Measurements from ENCODE around the gene ARL5A. TPM values are rescaled to one million over a fixed set of nuclear protein-coding genes. Genes with fewer than 3 reads are reported as not detected.
"Not testable (repeated sequence)": the region's sequence is repeated elsewhere in the genome, so short reads cannot be mapped to it uniquely, and the experiment has no call there.

ARL5A gene
- total and polyA plus RNA-seq, 2 of the 4 experiments (the other 2 are of a cell fraction) = 22.3 to 45.5 TPM

DNA sequence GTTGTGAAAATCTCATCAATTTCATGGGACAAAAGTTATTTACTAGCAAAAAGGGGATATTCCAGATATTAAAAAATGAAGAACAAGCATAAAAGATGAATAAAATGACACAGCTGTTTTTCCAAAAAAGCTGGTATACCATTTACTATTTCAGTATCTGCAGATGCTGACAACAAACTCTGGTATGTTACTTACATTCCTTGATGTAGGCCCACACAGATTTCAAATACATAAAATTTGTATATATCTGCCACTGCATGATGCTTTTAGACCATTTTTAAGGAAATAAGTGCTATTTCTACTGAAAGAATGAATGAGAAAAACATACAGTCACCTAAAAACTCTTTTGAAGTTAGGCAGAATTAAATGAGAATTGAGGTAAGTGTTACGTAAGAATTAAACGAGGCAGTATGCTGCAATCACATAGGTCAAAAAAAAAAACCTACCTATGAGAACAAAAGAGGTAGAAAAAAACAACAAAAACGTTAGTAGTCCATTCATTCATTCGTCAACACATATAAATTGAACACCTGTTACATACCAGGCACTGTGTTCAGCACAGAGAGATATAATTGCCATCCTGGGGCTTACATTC is 32.5 kb downstream of the ARL5A start:
- H3K4me2 ChIP-seq (ENCODE audit: low read depth, low read length) = no peak overlapping the region
- WGBS, 2 experiments (ENCODE audit: extremely low coverage in 2 of 2, insufficient read length in 1 of 2) = 70% methylated on average over 2 of the region's 4 CpGs; no CpG with 5 or more reads in 1 of the 2 experiments
- in situ Hi-C loops (cut with MboI; ENCODE audit: low sequenced_read_pairs) (no loop called here), dilution Hi-C loops (cut with HindIII; ENCODE audit: low sequenced_read_pairs, unreplicated experiment) (no loop called here), intact Hi-C loops (cut with micrococcal nuclease) (no loop called here)
- no peak overlapping the region for H3K56ac ChIP-seq (ENCODE audit: extremely low read depth, insufficient read depth, low read length)
- DNase-seq (peak; percentile 38), ATAC-seq (ENCODE audit: low read depth) (peak; percentile 53; the same call in 1 of the 2 replicates)
- no peak overlapping the region for H2BK15ac ChIP-seq (ENCODE audit: low read depth, low read length)
- TF ChIP-seq RAD21 (IDR thresholded peaks at IDR 0.05; ENCODE audit: low read length) (no peak), POLR2A (IDR thresholded peaks at IDR 0.05; ENCODE audit: low read depth, low read length) (no peak), CEBPB (IDR thresholded peaks at IDR 0.05; ENCODE audit: low read depth, low read length) (peak; percentile 84), RFX5 (IDR thresholded peaks at IDR 0.05; ENCODE audit: low read depth, low read length) (no peak), MXI1 (IDR thresholded peaks at IDR 0.05; ENCODE audit: borderline replicate concordance, low read depth, low read length) (no peak), RCOR1 (IDR thresholded peaks at IDR 0.05; ENCODE audit: insufficient replicate concordance, low read length) (no peak), MAFK (IDR thresholded peaks at IDR 0.05; ENCODE audit: low read depth, low read length) (no peak)
- TF ChIP-seq, protein P1, sequence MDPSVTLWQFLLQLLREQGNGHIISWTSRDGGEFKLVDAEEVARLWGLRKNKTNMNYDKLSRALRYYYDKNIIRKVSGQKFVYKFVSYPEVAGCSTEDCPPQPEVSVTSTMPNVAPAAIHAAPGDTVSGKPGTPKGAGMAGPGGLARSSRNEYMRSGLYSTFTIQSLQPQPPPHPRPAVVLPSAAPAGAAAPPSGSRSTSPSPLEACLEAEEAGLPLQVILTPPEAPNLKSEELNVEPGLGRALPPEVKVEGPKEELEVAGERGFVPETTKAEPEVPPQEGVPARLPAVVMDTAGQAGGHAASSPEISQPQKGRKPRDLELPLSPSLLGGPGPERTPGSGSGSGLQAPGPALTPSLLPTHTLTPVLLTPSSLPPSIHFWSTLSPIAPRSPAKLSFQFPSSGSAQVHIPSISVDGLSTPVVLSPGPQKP (IDR thresholded peaks at IDR 0.05; ENCODE audit: borderline replicate concordance, low read depth, low read length) = no peak
- no peaks in the 10 kb centered on the region; a peak in 2 of 4 replicates for H3K79me1 ChIP-seq (ENCODE audit: low read depth in 1 of 2, low read length in 2 of 2)
- no peak overlapping the region for H3K14ac ChIP-seq (replicated peaks; ENCODE audit: low read depth, low read length)
- H3K23ac ChIP-seq (ENCODE audit: low read depth, low read length) = no peak overlapping the region
- no peak overlapping the region for H2AK9ac ChIP-seq (replicated peaks; ENCODE audit: low read depth, low read length, poor library complexity)
- H4K20me1 ChIP-seq (ENCODE audit: insufficient read depth, low read length) = no peaks in the 10 kb centered on the region; the same call in 1 of the 2 replicates
- H3K4me1 ChIP-seq (ENCODE audit: control insufficient read depth, insufficient read depth, low read length) = no peaks in the 10 kb centered on the region
- H4K91ac ChIP-seq (ENCODE audit: insufficient read depth, low read depth, low read length) = no peak overlapping the region
- no peak overlapping the region for H3K9ac ChIP-seq (ENCODE audit: low read depth, low read length)
- no TSS peak for BruUV-seq (replicated peaks)
- H2AFZ ChIP-seq (replicated peaks; ENCODE audit: low read length, poor library complexity) = no peak overlapping the region
- peaks cover 1% of the 10 kb centered on the region; the same call in 1 of the 2 replicates for H3K36me3 ChIP-seq (ENCODE audit: control insufficient read depth, insufficient read depth, low read length)
- no peaks in the 10 kb centered on the region for H3K9me1 ChIP-seq (ENCODE audit: insufficient read depth, low read length)
- ChIA-PET POLR2A (ENCODE audit: unreplicated experiment) (no interaction called here), CTCF (no interaction called here)
- no peak overlapping the region for H2AK5ac ChIP-seq (ENCODE audit: low read depth, low read length)
- no peak overlapping the region for H4K5ac ChIP-seq (ENCODE audit: low read depth, low read length)
- H3K4me3 ChIP-seq (ENCODE audit: insufficient read depth, low read depth, low read length) = no peak overlapping the region
- H3K27ac ChIP-seq (ENCODE audit: insufficient read depth, low read length) = no peak overlapping the region
- no peak overlapping the region for H3K4ac ChIP-seq (ENCODE audit: low read depth, low read length)
- H3K9me3 ChIP-seq (ENCODE audit: control insufficient read depth, insufficient read depth, low read length) = no peaks in the 10 kb centered on the region
- H3K27me3 ChIP-seq (ENCODE audit: control insufficient read depth, insufficient read depth, low read length) = no peaks in the 10 kb centered on the region
- no peak overlapping the region for H4K8ac ChIP-seq (ENCODE audit: low read depth in 2 of 2, low read length in 2 of 2)
- H2BK5ac ChIP-seq (ENCODE audit: low read depth, low read length, poor library complexity, severe bottlenecking) = no peak overlapping the region
- no peak overlapping the region for H3K18ac ChIP-seq (ENCODE audit: low read depth, low read length)
- no peak overlapping the region for H2BK20ac ChIP-seq (ENCODE audit: low read depth, low read length)
- no peak overlapping the region for H2BK120ac ChIP-seq (ENCODE audit: low read depth, low read length)

DNA sequence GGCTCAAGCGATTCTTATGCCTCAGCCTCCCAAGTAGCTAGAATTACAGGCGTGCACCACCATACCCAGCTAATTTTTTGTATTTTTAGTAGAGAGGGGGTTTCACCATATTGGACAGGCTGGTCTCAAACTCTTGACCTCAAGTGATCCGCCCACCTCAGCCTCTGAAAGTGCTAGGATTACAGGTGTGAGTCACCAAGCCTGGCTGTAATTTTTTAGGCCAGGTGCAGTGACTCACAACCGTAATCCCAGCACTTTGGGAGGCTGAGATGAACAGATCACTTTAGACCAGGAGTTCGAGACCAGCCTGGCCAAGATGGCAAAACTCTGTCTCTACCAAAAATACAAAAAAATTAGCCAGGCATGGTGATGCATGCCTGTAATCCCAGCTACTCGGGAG is 33.8 kb downstream of the ARL5A start:
- H3K14ac ChIP-seq (replicated peaks; ENCODE audit: low read depth, low read length); H3K23ac ChIP-seq (ENCODE audit: low read depth, low read length); H3K27me3 ChIP-seq (ENCODE audit: control insufficient read depth, insufficient read depth, low read length); H3K9ac ChIP-seq (ENCODE audit: low read depth, low read length); BruUV-seq (replicated peaks); H3K4me3 ChIP-seq (ENCODE audit: insufficient read depth, low read depth, low read length); H3K4me1 ChIP-seq (ENCODE audit: control insufficient read depth, insufficient read depth, low read length); H2AK9ac ChIP-seq (replicated peaks; ENCODE audit: low read depth, low read length, poor library complexity); H3K36me3 ChIP-seq (ENCODE audit: control insufficient read depth, insufficient read depth, low read length); H3K4me2 ChIP-seq (ENCODE audit: low read depth, low read length); CTCF ChIA-PET; H3K56ac ChIP-seq (ENCODE audit: extremely low read depth, insufficient read depth, low read length); H3K18ac ChIP-seq (ENCODE audit: low read depth, low read length); H2BK15ac ChIP-seq (ENCODE audit: low read depth, low read length); H4K5ac ChIP-seq (ENCODE audit: low read depth, low read length); H3K27ac ChIP-seq (ENCODE audit: insufficient read depth, low read length); H4K8ac ChIP-seq (ENCODE audit: low read depth in 2 of 2, low read length in 2 of 2); H3K4ac ChIP-seq (ENCODE audit: low read depth, low read length); ATAC-seq (ENCODE audit: low read depth); H2AK5ac ChIP-seq (ENCODE audit: low read depth, low read length); H4K91ac ChIP-seq (ENCODE audit: insufficient read depth, low read depth, low read length); H2BK5ac ChIP-seq (ENCODE audit: low read depth, low read length, poor library complexity, severe bottlenecking); H2BK20ac ChIP-seq (ENCODE audit: low read depth, low read length); H3K9me3 ChIP-seq (ENCODE audit: control insufficient read depth, insufficient read depth, low read length); H2BK120ac ChIP-seq (ENCODE audit: low read depth, low read length); H4K20me1 ChIP-seq (ENCODE audit: insufficient read depth, low read length); H3K9me1 ChIP-seq (ENCODE audit: insufficient read depth, low read length); DNase-seq; H2AFZ ChIP-seq (replicated peaks; ENCODE audit: low read length, poor library complexity); POLR2A ChIA-PET (ENCODE audit: unreplicated experiment); intact Hi-C loops (cut with micrococcal nuclease); dilution Hi-C loops (cut with HindIII; ENCODE audit: low sequenced_read_pairs, unreplicated experiment); H3K79me1 ChIP-seq (ENCODE audit: low read depth in 1 of 2, low read length in 2 of 2); in situ Hi-C loops (cut with MboI; ENCODE audit: low sequenced_read_pairs): not testable (repeated sequence)
- 100% methylated on average over 1 of the region's 6 CpGs; no CpG with 5 or more reads in 1 of the 2 experiments for WGBS, 2 experiments (ENCODE audit: extremely low coverage in 2 of 2, insufficient read length in 1 of 2)

Data from IMR-90 (cell line).